HG02970 (cell line): ENCODE results near the gene MOB4.
"Not testable (repeated sequence)": the region's sequence is repeated elsewhere in the genome, so short reads cannot be mapped to it uniquely, and the experiment has no call there.

Experiments used
- ATAC-seq: cut with Tn5 transposase; IDR thresholded peaks from one replicate; pipeline ENCODE4 v1.9.1; 2021; ENCODE audit warnings: mild to moderate bottlenecking, moderate library complexity, moderate number of reproducible peaks; ENCODE audit not compliant: unreplicated experiment, low FRiP score

MOB4 gene

DNA sequence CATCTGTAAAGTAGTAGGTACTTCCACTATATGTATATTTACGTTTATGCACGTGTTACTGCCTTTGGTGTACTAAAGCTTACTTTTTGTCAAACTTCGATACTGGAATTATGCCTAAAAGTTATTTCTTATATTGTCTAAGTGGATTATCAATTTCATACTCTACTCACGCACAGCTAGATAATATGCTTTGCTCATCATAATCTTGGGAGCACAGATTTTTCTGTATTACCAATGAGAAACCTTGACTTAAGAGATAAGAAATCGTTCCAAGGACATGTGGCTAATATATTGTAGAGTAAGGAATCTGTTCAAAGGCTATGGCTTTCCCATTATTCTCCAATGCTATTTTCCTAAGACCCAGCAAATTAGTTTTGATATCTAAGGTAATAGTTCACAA lies 9.2 kb upstream of the MOB4 start:
- ATAC-seq = no peak

DNA sequence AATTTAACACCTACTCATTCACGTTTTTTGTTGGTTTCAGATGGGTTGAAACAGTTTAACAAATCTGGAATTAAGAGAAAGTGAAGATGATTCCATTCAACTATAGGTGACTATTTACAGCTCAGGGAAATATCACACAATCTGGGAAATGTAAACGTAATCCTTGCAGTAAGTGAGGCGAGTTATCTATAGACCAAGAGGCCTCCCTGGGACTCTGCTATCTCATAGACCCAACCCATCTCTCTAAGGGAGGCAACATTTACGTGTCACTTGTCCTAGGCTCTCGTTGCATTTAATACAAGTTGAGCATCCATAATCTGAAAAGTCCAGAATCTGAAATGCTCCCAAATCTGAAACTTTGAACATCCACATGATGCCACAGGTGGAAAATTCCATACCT lies 2.0 kb upstream of the MOB4 start:
- ATAC-seq = no peak

DNA sequence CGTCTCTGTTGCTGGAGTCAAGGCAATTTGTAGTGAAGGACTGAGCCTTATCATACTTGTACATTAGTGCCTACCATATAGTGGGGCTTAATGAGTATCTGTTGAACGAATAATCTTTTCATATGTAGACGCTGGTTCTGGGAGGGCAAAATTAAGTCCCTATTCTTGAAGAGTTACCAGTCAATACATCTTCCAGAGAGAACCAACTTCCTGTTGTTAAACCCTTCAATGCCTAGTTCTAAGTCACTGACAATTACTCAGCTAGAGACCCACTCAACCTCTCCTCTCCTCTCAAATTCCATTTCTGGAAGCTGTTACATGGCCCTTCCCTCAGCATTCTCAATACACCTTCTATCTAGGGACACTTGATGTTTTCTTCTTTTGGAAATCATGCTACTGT lies 1.1 kb upstream of the MOB4 start:
- no peak for ATAC-seq

DNA sequence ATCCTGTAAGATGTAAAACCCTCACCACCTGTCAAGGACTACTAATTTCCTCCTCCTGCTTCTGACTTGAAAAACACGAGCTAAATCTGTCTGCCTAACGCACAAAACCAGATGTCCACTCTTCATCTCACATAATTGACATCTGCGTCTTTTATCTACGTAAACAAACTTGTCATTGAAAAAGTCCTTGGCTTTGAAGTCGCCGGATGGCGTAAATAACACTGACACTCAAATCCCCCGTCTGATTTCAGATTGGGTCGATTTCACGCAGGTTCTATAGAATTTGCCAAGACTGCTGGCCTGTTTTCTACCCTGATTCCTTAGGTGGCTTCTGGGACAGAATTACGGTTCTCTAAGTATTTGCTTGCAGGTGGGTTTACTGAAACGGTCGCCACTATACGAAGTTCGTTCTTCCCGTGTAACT lies 539 bp upstream of the MOB4 start:
- ATAC-seq = peak; percentile 4

DNA sequence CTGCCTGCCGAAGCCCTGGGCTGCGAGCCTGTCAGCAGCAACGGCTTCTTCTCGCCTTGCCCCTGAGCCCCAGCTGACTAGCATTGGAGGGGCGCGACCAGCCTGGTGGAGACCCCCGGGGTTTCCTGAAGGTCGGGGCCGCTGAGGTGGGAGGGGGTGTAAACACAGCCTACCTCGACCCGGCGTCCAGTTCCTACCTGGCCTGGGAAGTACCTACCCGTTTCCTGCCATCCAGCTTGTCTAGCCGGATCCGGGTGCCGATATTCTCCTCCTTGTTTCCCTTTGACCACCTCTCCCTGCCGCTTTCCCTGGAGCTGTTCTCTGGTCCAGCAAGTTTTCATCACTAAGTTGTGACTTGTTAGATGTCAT lies 511 bp downstream of the MOB4 start:
- ATAC-seq = peak; percentile 15

DNA sequence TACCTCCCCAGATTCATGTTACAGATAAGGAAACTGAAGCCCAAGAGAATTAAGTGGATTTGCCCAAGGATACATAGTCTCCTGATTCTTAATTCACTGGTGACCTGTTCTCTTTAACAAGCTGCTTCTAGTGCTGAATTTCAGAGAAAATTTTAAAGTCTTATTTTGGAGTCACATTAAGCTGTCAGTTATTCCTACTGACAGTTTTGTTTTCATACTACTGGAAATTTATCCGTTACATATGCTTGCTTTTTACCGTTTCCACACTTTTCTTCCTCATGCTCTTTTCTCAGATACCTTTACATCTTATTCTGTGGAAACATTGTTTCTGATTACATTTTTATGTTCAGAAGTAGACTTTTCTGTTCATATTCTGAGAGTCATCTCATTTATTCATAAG lies 1.3 kb downstream of the MOB4 start:
- ATAC-seq = no peak

DNA sequence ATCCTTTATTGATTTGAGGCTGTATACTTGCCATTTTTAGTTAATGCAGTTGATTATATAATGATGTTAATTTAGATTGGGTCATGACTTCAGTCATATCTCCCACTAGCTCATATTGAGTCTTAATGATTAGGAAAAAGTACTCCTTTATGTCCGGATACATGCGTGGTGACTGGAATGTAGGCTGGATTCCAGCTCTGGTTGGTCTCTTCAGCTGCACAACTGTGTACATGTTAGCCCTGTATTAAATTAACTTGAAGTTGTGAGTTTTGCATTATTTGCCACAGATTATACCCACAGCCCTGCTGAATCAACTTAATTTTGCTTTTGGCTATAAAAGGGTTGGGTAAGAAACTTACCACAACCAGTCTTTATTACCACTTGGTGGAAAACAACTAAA lies 22.5 kb downstream of the MOB4 start:
- no peak for ATAC-seq

DNA sequence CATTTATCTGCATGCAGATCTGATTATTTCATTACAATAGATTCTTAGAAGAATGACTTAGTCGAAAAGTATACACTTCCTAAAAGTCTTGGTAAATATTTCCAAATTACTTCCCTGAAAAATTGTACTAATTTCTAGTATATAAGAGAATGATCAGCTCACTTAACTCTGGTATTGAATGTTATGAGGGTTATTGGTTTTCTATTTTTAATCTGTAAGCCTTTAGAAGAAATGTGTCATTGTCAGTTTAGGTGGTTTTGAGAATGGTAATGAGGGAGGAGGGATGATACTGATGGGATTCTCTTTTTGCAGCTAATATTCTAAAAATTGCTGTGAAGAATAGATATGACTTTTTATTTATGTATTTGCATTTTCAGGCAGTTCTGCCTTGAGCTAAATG lies 23.9 kb downstream of the MOB4 start:
- no peak for ATAC-seq

DNA sequence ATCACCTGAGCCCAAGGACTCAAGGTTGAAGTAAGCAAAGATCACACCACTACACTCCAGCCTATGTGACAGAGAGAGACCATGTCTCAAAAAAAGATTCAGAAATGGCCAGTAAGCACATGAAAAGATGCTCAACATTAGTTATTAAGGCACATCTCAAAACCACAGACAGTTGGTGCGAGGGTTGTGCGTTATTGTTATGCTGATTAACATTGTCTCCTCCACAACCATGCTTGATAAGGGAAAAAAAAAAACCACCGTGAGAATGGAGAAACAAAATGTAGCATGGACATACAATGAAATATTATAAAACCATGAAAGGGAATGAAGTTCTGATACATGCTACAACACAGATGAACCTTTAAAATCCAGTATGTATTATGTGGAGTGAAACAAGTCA lies 27.3 kb downstream of the MOB4 start:
- ATAC-seq = no peak

DNA sequence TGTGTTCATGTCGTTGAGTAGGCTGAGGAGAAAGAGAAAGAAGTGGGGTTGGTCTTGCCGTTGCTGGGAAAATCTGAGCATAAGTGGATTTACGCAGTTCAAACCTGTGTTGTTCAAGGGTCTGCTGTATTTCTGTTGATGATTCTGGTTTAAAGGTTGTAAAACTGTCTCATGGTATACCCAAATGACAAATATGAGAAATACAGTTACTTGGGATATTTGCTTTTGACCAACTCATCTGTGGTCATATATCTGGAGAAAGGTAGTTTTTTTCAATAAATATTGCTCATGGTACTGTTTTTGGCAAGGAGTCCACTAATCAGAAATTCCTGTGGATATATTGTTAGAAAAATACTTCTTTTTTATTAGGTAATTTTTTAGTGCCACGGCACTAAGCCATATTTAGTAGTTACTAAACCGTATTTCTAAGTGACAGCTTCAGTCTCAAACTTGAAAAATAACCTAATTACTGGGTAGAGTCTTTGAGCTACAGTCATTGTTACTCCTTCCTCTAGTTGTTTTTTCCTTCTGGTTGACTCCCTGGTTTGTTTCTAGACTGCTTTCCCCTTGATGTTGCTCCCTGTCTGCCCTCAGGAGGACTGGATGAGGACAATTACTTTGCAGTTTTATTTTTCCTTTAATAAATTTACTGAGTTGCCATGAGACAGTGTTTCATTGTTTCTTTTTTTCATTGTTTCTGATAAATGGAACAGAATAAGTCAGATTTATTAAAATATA lies 31.5 kb downstream of the MOB4 start:
- ATAC-seq = no peak

DNA sequence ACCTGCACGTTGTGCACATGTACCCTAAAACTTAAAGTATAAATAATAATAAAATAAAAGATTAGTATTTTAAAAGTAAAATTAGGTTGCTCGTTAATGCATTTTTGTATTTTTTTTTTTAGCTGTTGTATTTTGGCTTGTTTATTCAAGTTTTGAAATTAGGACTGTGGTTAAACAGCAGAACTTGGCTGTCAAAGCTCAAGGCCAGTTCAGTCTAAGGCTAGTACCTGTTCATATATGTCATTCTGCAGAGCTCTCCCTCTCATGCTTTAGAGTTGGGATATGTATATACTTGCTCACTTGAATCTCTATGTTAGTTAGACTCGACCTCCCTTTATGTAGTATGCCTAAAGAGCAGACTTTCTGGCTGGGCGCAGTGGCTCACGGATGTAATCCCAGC lies 32.7 kb downstream of the MOB4 start:
- no peak for ATAC-seq

DNA sequence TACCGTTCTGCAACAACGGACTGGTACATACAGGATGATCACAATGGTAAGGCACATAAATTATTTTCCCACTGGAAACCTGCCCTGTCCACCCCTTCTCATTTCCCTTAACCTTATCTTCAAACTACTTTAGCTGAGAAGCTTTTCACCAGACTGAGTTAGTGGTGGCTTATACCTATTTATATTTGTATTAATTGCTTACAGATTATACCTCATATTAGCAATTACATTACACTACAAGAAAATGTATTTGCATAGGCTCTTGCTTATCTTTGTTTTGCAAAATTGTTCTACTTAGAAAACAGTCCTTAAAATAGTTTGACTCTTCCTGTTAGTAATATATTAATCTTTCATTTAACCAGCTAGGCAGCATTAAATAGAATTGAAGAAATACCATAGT lies 35.4 kb downstream of the MOB4 start:
- not testable (repeated sequence) for ATAC-seq

DNA sequence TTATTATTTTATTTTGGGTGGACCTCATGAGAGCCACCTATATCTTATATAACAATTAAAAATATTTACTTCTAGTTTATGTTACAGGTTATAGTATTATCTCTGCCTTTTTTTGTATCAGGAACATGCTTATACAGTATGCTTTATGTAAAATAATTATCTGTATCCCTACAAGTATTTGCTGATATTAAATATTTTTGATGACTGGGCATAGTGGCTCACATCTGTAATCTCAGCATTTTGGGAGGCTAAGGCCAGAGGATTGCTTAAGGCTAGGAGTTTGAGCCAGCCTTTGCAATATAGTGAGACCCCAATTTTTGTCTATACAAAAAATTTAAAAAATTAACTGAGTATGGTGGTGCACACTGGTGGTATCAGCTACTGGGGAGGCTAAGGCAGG lies 39.6 kb downstream of the MOB4 start:
- ATAC-seq = no peak

DNA sequence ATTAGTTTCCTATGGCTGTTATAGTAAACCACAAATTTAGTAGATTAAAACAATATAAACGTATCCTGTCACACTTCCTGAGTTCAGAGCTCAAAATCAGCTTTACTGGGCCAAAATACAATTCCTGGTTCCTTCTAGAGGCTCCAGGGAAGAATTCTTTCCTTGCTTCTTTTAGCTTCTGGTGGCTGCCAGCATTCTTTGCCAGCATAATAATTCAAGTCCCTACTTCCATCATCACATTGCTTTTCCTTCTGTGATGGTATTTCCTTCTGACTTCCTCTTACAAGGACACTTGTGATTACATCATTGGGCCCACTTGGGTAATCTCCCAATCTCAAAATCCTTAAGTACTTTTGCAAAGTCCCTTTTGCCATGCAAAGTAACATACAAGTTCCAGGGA lies 40.6 kb downstream of the MOB4 start:
- ATAC-seq = no peak

DNA sequence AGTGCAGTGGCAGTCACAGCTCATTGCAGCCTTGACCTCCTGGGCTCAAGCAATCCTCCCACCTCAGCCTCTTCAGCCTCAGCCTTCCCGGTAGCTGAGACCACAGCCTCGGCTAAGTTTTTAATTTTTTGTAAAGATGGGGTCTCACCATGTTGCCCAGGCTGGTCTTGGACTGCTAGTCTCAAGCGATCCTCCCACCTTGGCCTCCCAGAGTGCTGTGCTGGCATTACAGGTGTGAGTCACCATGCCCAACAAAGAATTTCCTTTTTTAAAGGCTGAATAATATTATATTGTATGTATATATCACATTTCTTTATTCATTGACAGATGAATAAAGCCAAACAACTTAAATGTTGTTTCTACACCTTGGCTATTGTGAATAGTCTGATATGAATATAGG lies 42.5 kb downstream of the MOB4 start:
- no peak for ATAC-seq

DNA sequence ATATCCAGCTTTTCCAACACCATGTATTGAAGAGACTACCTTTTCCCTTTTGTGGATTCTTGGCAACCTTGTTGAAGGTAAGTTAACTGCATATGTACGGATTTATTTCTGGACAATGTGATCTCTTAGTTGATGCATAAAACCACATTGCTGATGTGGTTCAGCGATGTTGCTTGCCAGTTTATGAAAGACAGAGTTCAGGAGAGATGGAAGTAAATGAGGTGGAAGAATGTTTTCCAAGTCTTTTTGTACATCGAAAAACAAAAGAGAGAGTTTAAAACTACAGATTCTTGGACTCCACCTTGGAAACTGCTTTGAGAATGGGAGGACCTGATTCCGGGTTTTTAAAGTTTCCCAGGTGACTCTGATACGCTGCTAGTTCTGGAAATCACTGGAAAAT lies 43.8 kb downstream of the MOB4 start:
- ATAC-seq = no peak

DNA sequence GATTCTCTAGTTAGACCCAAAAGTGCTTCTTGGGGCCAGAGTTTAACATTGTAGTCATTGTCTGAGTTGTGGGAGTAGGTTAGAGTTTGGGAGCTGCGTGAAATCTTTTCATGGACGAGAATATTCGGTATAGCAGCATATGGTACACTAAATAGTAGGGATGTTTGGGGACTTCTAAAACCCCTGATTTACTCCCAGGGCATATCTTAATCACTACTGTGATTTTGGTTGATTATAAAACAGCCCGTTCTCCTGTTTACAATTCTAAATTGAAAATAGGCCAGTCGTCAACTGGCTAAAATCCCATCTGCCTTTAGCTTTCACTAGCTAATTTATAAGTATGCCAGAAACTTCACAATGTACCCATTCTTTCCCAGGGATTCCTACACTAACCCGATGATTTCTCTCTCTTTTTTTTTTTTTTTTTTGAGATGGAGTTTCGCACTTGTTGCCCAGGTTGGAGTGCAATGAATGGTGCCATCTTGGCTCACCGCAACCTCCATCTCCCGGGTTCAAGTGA lies 44.3 kb downstream of the MOB4 start:
- no peak for ATAC-seq

DNA sequence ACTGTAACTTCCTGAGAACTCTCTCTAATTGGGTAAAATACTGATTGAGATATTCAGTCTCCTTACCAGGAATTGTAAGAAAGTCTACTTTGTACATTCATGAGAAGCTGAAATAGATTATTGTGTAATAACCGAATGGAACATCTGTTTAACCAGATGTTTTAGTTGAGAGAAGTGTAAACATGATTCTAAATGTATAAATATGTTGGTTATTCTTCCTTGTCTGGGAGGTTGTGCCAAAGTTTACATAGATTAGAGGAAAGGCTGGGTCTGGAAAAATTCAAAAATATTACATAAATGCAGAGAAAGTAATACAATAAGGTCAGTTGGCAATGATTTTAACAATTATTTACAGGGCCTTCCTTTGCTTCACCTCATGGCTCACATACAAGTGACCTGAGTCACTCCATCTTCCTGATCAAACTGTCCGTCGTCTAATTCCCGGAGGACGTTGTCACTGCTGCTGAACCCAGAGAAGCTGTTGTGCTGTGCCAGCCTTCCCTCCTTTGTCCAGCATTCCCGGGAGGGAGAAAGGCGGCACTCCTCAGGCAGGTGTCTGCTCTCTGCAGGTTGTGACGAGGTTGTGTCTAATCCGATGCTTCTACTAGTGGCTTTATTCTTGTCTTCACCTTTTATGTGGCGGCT lies 55.9 kb downstream of the MOB4 start:
- ATAC-seq = no peak

DNA sequence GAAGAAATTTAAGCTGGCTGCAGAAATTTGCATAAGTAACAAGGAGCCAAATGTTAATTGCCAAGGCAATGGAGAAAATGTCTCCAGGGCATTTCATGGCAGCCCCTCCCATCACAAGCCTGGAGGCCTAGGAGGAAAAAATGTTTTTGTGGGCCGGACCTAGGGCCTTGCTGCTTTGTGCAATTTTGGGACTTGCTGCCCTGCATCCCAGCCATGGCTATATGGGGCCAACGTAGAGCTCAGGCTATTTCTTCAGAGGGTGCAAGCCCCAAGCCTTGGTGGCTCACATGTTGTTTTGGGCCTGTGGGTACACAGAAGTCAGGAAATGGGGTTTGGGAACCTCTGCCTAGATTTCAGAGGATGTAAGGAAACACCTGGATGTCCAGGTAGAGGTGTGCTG lies 57.7 kb downstream of the MOB4 start:
- ATAC-seq = no peak

DNA sequence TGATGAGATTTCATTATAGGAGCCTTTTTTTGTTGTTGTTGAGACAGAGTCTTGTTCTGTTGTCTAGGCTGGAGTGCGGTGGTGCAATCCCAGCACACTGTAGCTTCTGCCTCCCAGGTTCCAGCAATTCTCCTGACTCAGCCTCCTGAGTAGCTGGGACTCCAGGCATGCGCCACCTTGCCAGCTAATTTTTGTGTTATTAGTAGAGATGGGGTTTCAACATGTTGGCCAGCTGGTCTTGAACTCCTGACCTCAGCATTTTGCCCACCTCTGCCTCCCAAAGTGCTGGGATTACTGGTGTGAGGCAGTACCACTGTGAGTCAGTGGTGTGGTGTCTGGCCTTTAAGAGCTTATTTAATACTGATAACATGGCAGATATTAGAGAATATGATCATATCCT lies 60.1 kb downstream of the MOB4 start:
- no peak for ATAC-seq

DNA sequence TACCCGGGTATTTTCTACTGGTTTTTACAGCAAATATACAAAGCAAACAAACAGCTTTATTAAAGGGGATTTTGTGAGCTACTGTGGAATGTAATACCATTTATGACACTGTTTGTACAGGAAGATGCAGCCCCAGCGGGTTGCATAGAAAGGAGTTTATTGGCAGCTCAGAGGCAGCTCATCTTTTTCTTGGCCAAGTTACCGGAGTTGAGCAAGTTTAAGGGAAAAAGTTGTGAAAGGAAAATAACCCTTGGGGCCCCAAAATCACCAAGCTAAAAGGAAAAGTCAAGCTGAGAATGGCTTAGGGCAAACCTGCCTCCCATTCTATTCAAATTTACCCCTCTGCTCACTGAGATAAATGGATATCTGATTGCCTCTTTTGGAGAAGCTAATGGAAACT lies 60.8 kb downstream of the MOB4 start:
- no peak for ATAC-seq

DNA sequence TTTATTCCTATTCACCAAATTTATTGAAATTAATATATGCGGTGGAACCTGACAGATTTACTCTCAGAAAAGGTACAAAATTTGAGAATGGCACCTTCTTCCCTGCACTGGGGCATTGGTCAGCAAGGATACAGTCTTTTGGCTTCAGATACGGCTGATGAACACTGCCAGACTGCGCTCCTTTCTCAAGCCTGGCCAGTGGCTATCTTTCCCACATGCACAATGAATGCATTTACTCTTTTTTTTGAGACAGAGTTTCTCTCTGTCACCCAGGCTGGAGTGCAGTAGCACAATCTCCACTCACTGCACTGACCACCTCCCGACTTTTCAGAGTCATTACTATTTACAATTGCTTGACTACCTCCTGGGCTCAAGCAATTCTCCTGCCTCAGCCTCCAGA lies 61.6 kb downstream of the MOB4 start:
- no peak for ATAC-seq
